G401 (cell line): ENCODE data around the gene SEL1L3. TPM values are rescaled to one million over a fixed set of nuclear protein-coding genes. Genes with fewer than 3 reads are reported as not detected.
A peak's percentile ranks its signal among the peaks of the same experiment; 100 is the strongest.

ENCODE experiments used
- DNase-seq: peaks from one replicate; pipeline ENCODE4 v3.0.0-alpha.2; 2015; ENCODE audit warnings: low spot score
- in situ Hi-C: cut with HindIII; loops from 2 replicates; pipeline ENCODE4 v1.10.0; 2016; ENCODE audit warnings: low sequenced_read_pairs, mixed read lengths
- total RNA-seq: library from RNA; depleted of rRNA; stranded (reverse); fragments of >200 nt; shearing (Covaris generic); gene quantifications from 2 replicates; pipeline ENCODE4 v1.2.3, GENCODE V29; 2014

The SEL1L3 gene
- total RNA-seq, 1 experiment from 2014 or later, result 133 TPM

DNA sequence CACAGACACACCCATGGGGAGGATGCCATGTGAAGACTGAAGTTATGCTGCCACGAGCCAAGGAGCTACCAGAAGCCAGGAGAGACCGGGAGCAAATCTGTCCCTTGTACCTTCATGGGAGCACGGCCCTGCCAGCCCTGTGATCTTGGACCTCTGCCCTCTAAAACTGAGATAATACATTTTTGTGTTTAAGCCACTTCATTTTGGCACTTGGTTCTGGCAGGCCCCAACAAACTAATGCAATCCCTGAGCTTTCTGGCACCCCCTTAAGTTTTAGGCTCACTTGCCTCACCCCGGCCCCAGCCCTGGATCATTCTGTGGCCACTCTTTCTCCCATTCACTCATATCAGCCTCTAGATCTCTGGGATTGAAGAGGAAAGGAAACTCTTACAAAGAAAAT, 35.4 kb downstream of the SEL1L3 start:
- DNase-seq, result no peak
- in situ Hi-C loops, result no loop called here

DNA sequence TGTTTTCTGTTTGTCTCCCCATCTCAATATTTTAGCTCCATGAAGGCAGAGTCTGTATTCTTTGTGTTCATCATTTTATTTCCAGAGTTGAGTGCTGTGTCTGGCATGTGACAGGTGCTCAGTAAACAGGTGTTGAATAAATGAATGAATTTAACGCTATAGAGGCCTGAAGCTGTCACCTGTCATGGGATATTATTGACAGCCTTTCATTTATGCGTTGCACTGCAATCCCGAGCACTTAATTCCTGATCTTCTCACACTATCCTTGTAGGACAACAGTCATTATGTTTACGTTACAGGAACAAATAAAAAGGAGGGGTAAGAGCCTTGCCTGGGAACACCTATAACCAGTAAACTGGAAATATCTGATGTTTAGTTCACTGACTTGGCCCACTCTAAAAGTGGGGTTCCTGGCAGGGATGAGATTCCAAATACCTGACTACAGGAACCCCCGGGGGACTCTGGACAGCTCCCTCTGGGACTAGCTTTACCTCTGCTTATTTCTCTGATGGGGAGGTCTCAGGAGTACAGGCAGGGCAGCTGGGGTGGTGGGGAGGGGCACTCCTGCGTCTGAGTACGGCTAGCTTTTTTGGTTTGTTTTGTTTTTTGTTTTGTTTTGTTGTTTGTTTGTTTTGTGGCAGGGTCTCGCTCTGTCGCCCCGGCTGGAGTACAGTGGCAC, 36.6 kb downstream of the SEL1L3 start:
- in situ Hi-C loops, result no loop called here
- no peak for DNase-seq

DNA sequence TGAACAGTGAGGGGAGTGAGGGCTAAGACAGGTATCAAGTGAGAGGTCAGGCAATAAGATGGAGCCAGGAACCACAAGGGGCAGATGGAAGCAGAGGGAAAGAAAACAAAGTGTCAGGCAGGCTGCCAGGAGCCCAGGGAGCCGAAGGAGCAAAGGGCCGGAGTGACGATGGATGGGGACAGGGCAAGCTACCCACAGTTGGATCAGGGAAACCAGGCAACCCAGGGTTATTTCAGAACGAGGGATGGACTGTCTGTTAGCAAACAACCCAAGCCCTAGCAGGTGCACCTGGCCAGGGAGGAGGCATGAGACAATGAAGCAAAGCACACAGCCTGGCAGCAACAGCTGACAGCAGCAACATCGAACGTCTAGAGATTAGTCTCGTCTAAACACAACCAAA, 39.2 kb downstream of the SEL1L3 start:
- in situ Hi-C loops, result no loop called here
- DNase-seq, result peak; percentile 72

DNA sequence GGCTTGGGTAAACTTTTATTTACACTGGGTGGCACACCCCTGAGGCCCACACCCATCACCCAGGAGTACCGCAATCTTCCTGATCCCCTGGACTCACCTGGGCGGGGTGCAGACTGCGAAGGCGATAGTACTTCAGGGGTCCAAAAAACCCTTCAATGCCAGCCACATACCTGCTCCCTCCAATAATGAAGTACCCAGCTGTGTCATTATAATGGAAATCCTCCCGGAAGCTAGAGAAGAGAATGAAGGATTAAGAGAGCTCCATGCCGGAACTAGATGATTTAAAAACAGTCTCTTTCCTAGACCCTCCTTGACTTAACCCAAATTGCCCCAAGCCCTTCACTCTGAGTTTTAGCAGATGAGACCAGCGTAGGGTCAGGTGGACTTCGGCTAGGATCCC, 40.9 kb downstream of the SEL1L3 start:
- DNase-seq, result no peak
- in situ Hi-C loops, result no loop called here

DNA sequence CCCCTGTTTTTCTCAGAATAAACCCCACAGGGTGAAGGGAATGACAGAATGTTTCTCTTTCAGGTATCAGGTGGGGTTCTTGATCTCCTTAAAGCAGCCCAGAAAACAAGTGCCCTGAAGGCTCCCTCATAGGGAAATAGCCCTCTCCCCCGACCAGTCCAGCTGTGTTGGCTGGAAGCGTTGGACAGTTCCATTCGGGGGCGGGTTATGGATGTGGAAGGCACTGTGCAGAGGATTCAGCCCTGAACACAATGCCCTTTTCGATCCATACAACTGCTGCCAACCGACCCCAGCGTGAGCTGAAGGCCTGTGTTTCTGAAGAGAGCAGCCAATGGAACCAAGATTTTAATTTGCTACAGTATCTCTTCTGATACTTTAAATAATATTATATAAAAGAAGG, 41.5 kb downstream of the SEL1L3 start:
- DNase-seq, result no peak
- in situ Hi-C loops, result no loop called here

DNA sequence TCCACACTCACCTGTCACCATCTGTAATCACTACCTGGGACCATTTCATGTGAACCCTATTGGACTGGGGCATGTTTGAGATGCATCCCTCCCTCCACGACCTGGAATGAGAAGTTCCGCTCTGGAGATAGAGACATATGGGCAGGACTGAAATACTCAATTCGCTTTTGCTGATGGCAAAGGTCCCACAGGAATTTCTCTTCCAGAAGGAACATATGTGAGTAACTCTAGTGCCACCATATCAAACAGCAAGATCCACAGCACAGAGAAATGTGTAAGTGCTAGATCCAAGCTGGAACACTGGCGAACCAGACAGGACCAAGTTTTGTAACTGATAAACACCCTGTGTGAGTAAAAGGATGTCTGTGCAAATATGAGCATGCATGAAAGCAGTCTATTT, 43.9 kb downstream of the SEL1L3 start:
- DNase-seq, result peak; percentile 95
- in situ Hi-C loops, result no loop called here

DNA sequence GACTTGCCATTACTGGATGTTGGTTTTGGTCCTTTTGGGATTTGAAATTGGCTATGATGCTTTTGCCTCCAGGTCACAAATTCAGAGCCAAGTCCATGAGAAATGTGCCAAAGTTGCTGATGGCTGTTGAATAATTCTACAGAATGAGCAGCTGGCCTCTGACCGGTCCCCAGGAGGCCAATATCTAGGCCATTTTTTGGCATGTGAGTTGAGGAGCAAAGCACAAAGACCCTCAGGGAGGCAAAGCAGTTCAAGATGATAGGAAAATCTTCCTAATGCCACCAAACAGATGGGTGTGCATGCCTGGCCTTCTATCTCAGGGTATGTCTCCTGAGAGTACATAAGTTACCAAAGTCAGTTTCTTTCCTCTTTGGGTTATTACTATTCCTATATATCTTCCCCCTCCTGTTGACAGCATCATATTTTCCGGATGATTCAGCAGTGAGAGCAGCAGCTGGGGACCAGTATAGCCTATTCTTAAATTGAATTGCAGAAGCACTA, 44.4 kb downstream of the SEL1L3 start:
- DNase-seq, result peak; percentile 69
- in situ Hi-C loops, result no loop called here

DNA sequence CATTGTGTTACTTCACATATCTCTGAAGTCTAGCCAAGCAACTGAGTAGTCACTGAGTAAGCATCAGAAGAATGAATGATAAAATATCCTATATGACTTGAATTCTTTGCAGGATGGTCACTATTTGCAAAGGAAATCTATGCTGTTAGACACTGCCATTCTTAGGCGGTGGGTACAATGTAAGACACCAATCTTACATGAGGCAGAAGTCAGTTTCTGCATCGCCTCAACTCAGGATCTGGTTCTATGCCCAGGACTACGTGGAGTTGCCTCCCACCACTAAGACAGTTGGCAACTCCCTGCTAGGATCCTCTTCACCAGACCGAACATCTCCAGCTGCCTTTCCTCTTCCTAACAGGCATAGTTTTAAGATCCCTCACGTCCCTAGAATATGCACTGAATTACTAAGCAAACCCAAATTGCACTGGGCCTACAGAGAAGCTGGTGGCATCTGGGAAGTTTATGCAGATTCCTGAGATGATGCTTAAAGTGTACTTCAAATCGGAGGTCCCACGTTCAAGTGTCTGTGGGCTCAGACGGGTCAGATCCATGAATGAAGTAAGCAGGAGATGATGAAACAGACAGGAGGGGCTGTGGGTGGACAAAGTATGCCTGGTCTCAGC, 45.6 kb downstream of the SEL1L3 start:
- no peak for DNase-seq
- in situ Hi-C loops, result no loop called here

DNA sequence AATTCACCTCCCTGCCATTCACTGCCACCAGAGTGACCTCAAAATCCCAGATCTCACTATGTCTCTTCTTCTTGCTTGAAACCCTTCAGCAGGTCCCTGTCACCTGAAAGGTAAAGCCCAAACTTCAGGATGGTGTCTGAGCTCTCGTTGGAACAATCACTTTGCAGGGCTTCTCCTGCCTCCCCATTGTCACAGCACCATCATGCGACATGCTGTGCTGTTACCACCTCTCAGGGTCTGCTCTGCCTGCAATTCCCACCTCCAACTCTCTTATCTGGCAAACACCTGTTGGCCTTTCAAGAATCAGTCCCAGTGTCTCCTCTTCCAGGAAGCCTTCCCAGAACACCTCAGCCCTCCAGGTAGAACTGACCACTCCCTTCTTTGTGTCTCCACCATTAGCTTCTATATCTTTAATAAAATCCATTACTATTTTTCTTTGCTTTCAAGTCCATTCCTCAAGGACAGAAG, 46.2 kb downstream of the SEL1L3 start:
- DNase-seq, result no peak
- in situ Hi-C loops, result no loop called here

DNA sequence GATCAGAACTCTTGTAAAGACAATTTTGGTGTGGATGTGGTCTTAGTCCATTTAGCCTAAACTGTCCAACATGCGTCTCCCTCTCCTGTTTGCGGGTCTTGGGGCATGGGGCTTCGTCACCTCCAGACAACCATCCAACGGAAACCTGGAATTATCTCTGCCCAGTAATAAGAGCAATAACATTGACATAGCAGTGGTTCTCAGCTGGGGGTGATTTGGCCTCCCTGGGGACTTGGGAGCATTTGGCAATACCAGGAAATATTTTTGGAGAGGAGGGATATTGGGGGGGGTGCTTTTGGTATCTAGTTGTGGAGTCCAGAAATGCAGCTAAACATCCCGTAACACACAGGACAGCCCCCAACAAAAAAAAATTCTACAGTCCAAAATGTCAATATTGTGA, 47.2 kb downstream of the SEL1L3 start:
- DNase-seq, result no peak
- in situ Hi-C loops, result no loop called here

DNA sequence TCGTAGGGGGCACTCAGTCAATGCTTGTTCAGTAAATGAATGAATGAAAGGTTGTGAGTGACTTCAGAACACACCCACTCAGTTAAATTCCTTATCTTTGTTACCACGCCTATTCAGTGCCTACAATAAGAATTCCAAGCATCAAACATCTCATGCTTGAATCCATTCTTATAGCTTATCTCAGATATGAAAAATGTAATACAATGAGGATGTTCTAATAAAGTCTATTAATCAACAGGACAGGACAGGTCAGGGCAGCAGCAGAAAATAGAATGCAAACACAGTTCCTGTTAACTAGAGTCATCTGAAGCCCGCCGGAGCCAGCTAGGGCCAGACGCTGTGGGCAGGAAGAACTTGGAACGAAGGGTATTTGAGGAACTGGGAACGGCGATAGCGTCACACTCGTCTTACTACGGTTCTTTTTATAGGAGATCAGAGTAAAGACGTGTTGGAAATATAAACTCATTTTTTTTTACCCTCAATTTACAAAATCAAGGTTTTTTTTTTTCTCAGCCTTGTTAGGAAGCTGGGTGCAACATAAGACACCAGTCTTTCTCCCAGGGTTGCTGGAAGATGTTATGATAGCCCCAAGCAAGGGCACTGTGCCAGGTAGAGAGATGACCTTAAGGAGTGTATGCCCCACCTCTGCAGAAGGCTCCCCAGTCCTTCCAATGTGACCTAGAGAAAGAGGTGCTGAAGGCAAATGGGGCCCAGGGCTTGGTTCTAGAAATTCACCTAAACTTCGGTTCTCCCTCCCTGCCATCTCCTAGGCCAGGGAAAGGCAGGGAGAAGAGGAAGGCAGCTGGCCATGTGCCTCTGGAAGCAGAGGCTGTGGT, 48.3 kb downstream of the SEL1L3 start:
- DNase-seq, result no peak
- in situ Hi-C loops, result no loop called here

DNA sequence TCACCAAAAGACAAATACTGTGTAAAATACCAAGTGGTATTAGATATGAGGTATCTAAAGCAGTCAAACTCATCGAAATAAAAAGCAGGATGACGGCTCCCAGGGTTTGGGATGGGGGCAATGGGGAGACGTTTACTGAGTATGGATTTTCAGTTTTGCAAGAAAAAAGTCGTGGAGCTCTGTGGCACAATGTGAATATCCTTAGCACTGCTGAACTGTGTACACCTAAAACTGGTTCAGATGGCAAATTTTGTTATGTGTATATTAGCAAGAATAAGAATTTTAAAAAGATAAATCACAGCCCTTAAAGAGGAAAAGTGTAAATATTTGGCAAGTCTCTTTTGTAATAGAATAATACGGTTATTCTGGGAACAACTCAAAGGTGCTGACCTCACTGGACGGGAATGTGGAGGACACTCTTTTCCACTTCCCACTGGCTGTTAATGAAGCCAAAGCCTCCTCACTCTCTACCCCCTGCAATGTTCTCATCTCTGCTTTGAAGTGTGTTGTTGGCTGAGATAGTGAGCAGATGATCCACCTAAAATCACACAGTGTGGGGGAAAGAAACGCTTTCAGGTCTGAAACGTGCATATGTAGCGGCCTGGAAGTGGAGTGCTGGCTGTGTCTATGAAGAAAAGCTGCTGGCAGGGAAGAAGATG, 49.2 kb downstream of the SEL1L3 start:
- peak; percentile 94 for DNase-seq
- in situ Hi-C loops, result no loop called here

DNA sequence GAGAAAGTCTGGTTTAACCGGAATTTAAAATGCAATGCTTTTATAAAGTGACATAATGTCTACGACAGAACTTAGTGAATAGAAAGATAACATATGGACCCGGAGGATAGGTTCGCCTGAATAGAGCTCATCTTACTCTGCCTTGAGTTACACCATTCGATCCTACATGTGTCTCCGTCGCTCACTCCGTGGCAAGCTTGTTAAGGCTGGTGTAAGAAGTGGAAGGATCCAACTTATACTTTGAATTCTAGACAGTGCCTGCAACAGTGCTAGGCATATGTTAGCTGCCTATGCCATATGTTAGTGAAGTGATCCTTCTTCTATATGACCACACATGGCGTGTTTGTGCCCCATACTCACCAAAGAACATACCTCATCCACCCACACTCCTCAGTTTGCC, 50.9 kb downstream of the SEL1L3 start:
- in situ Hi-C loops, result no loop called here
- no peak for DNase-seq

DNA sequence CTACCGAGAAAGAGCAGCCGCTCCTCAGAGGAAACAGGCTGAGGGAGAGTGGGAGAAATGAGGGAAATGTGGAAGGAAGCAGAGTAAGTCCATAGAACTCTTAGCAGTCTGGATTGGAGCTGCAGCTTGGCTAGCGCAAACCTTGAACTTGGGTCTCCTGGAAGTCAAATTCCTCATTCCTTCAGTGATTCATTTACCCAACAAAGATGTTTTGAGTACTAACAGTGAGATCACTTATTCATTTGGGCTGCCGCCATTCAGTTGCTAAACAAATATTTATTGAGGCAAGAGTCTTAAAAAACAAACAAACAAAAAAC, 51.5 kb downstream of the SEL1L3 start:
- in situ Hi-C loops, result no loop called here
- DNase-seq, result no peak

DNA sequence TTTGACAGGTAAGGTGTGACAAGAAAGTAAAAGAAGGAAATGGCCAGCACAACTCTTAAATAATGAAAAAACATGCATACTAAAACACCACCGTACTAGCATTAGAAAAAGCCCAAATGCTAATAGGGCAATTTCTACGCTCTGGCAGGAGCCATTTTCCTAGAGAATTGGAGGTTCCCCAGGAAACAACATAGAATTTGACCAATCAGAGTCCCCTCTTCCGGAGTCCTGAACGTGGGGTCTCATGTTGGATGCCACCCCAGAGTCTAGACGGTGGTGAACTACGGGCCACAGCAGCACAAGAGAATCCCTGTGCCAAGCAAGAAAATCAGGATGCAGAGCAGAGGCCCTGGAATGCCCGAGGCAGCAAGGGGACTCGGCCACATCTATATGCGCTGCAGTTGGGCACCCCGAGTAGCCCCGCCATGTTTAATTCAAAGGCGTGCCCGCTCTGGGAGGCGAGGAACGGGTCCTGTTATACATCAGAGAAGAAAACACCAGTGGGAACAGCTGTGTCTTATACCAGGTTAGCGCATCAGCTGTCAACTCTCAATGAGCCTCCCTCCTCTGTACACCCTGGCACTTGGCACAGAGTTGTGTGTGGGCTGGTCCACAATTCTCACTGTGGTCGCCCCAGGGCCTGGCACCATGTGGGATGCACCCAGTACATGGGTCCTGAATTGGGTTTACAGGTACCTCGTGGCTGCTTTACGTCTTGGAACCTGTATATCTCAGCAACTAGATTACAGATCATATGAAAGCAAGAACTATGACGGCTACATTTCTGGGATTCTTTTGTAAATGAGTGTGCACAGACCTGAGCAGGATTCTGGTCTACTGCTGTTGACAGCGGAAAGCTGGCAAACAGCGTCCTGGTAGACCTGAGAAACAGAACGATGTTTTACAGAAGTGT, 52.1 kb downstream of the SEL1L3 start:
- no peak for DNase-seq
- in situ Hi-C loops, result no loop called here

DNA sequence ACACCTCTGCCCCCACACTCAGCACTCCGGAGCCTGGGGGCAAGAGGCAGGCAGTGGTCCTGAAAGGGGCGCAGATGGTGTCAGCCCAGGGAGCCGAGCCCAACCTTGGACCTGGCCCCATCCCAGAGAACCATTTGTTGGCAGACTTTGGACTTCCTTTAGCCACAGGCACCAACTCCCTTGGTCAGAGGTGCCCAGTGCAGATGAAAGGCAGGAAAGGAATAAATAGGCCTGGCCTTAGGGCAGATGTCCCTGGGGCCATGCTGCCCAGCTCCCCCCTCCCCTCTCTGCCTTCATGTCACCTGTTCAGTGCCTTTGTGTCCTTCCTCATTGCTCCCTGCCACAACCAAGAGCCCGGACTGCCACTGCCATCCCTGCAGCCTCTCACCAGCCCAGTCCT, 52.8 kb downstream of the SEL1L3 start:
- in situ Hi-C loops, result no loop called here
- peak; percentile 98 for DNase-seq

DNA sequence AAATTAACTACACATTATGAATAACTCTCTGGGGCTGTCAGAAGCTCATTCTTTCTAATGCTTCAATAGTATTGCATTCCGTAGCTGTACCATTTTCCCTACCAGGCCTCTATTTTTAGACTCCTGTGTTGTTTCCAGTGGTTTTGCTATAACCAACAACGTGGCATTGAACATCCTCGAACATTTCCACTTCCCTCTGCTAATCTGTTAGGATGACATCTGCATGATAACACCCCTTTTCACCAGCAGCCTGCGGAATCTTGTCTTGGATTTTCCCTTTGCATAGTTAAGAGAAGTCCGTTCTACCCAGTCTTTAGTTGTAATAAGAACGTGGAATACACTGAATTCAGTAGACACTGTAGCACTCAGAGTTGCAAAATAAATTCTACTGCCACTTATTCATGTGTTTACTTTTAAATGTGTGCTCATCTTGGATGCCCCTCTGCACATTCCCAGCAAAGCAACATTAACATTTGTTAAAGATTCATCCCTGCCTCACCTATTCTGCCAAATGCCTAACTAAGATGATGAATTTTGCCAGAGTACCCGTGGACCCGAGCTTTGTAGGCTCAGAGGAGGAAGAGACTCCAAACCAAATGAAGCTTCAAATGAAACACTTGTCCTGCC, 55.6 kb downstream of the SEL1L3 start:
- DNase-seq, result peak; percentile 59
- in situ Hi-C loops, result no loop called here

DNA sequence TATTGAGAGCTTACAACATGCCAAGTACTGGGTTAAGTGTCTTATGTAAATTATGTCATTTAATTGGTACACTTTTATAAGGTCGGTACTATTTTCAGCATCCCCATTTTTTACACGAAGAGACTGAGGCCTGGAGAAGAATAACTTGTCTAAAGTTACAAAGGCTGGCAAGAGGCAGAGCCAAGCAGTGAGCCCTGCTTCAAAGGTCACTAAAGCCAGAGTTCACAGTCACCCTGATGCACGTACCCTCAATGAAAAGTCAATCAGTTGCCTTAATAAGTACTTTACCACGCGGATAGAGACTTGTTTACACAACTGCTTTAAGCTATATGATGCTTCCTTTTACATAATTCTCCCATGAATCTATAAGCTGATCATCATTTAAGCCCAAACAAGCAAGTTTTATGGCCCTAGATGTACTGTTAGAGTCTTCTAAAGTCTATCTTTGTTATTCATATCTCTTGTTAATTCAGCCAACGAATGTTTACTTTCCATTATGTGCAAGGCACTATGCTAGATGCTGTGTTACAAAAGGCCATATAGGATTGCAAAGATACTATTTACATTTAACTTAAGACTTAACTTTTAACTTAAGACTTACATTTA, 57.4 kb downstream of the SEL1L3 start:
- DNase-seq, result no peak
- in situ Hi-C loops, result no loop called here
